Neural crest cell (in vitro differentiated cells): ENCODE measurements around the gene TEX2. TPM values are rescaled to one million over a fixed set of nuclear protein-coding genes. Genes with fewer than 3 reads are reported as not detected.

Experiments
- DNase-seq: peaks from one replicate; pipeline ENCODE4 v3.0.0; 2021; ENCODE audit warnings: low read depth, mixed read lengths, low spot score
- H3K27ac Mint-ChIP-seq: one replicate; pipeline ENCODE4 v1.8.0; 2021; ENCODE audit warnings: mild to moderate bottlenecking, mixed read lengths; ENCODE audit not compliant: unreplicated experiment
- H3K27me3 Mint-ChIP-seq: 2 replicates; pipeline ENCODE4 v1.8.0; 2021; ENCODE audit warnings: low read depth, mild to moderate bottlenecking, mixed read lengths
- H3K36me3 Mint-ChIP-seq: 2 replicates; pipeline ENCODE4 v1.8.0; 2021; ENCODE audit warnings: low read depth, mild to moderate bottlenecking, mixed read lengths
- H3K4me1 Mint-ChIP-seq: 2 replicates; pipeline ENCODE4 v1.8.0; 2021; ENCODE audit warnings: mixed read lengths
- H3K4me3 Mint-ChIP-seq: one replicate; pipeline ENCODE4 v1.8.0; 2021; ENCODE audit warnings: mild to moderate bottlenecking, mixed read lengths
- H3K9me3 Mint-ChIP-seq: 2 replicates; pipeline ENCODE4 v1.8.0; 2021; ENCODE audit warnings: mixed read lengths
- CTCF ChIP-seq: fragments of 200-600 bp; sonication (generic); conservative IDR thresholded peaks from 2 replicates; pipeline ENCODE4 v1.5.0; 2021; ENCODE audit warnings: antibody characterized with exemption, mild to moderate bottlenecking
- total RNA-seq: library from RNA; stranded (reverse); gene quantifications from 2 replicates; pipeline ENCODE4 v1.2.1, GENCODE V29; 2021

Gene TEX2
- total RNA-seq, 1 donor from 2014 or later = 19.2 TPM

GRCh38 chr17:64216000-64216337, 47.1 kb downstream of the TEX2 start:
- peaks cover 3% of the 10 kb centered on the region for H3K9me3 Mint-ChIP-seq
- no peak for TF ChIP-seq CTCF
- H3K27ac Mint-ChIP-seq = peak overlapping the region; percentile 46
- no peak overlapping the region for H3K4me3 Mint-ChIP-seq
- no peak for DNase-seq
- peaks cover 19% of the 10 kb centered on the region for H3K27me3 Mint-ChIP-seq
- peaks cover 22% of the 10 kb centered on the region for H3K4me1 Mint-ChIP-seq
- peaks cover 18% of the 10 kb centered on the region for H3K36me3 Mint-ChIP-seq

GRCh38 chr17:64214950-64215349, 48.1 kb downstream of the TEX2 start:
- H3K9me3 Mint-ChIP-seq = peaks cover 2% of the 10 kb centered on the region

GRCh38 chr17:64213995-64214811, 48.9 kb downstream of the TEX2 start:
- no peak for TF ChIP-seq CTCF
- Mint-ChIP-seq H3K36me3 (peaks cover 15% of the 10 kb centered on the region), H3K4me1 (peaks cover 27% of the 10 kb centered on the region), H3K4me3 (no peak overlapping the region), H3K27me3 (peaks cover 13% of the 10 kb centered on the region), H3K27ac (no peak overlapping the region), H3K9me3 (no peaks in the 10 kb centered on the region)
- no peak for DNase-seq

More at GRCh38 chr17:64214950-64215349, 48.1 kb downstream of the TEX2 start:
- no peak for DNase-seq
- Mint-ChIP-seq H3K27me3 (peaks cover 19% of the 10 kb centered on the region), H3K4me1 (peaks cover 22% of the 10 kb centered on the region), H3K36me3 (peaks cover 15% of the 10 kb centered on the region), H3K27ac (peak overlapping the region; percentile 43), H3K4me3 (no peak overlapping the region)
- TF ChIP-seq CTCF = no peak

- no peaks in the 10 kb centered on the region for H3K9me3 Mint-ChIP-seq
- no peak overlapping the region for H3K27ac Mint-ChIP-seq
- H3K36me3 Mint-ChIP-seq = peaks cover 15% of the 10 kb centered on the region
- TF ChIP-seq CTCF = no peak
- no peak overlapping the region for H3K4me3 Mint-ChIP-seq
- peaks cover 20% of the 10 kb centered on the region for H3K4me1 Mint-ChIP-seq
- H3K27me3 Mint-ChIP-seq = peaks cover 9% of the 10 kb centered on the region
- no peak for DNase-seq
Measured at GRCh38 chr17:64212122-64212521, 50.9 kb downstream of the TEX2 start.

GRCh38 chr17:64209983-64210382, 53.1 kb downstream of the TEX2 start:
- no peak for DNase-seq
- no peaks in the 10 kb centered on the region for H3K9me3 Mint-ChIP-seq
- peaks cover 15% of the 10 kb centered on the region for H3K36me3 Mint-ChIP-seq
- TF ChIP-seq CTCF = no peak
- H3K4me1 Mint-ChIP-seq = peaks cover 8% of the 10 kb centered on the region
- peaks cover 5% of the 10 kb centered on the region for H3K27me3 Mint-ChIP-seq
- H3K27ac Mint-ChIP-seq = no peak overlapping the region
- H3K4me3 Mint-ChIP-seq = no peak overlapping the region
